Thyroid gland (tissue), 4 donors: ENCODE data around the gene DGKH.

Source experiments
- CTCF ChIP-seq, 6 experiments: fragments of 200-600 bp in 3 of 6; fragments of 450-650 bp in 3 of 6; sonication (generic) in 3 of 6; IDR thresholded peaks; one replicate each; pipeline ENCODE4 v1.5.1; 2016 to 2019; ENCODE audit warnings: antibody characterized with exemption in 6 of 6, mild to moderate bottlenecking in 2 of 6, inconsistent platforms in 1 of 6, moderate library complexity in 1 of 6
- POLR2A ChIP-seq, 2 donors: fragments of 450-650 bp; IDR thresholded peaks; one replicate each; pipeline ENCODE4 v1.6.1; 2017; ENCODE audit warnings: antibody characterized with exemption in 2 of 2, mild to moderate bottlenecking in 2 of 2, moderate library complexity in 1 of 2

- TF ChIP-seq CTCF (IDR thresholded peaks at IDR 0.05) (no peak), POLR2A (IDR thresholded peaks at IDR 0.05) (no peak)
Observed at GRCh38 chr13:42102961-42103865, 54.8 kb downstream of the DGKH start.
